T-helper 2 cell treated with Interferon-gamma antibody and Interleukin-4, amounts not matched to agents 100 ng/mL and 5 ng/mL, for 36 hours (primary cell): ENCODE results near the gene TSPAN9. TPM values are rescaled to one million over a fixed set of nuclear protein-coding genes. Genes with fewer than 3 reads are reported as not detected.

Experiments
- intact Hi-C: fragments of 100-400 bp; cut with micrococcal nuclease; formaldehyde crosslinking; loops from one replicate; pipeline ENCODE4 v1.15.1; 2023
- total RNA-seq: library from RNA; stranded (reverse); gene quantifications from 2 replicates; pipeline ENCODE4 v1.2.3, GENCODE V29; 2022

The TSPAN9 gene
- total RNA-seq, 1 donor from 2014 or later, result not detected

GRCh38 chr12:3202734-3203446 is 125.7 kb downstream of the TSPAN9 start:
- intact Hi-C loops, result loop anchor here (1.0 kb wide), 2 partner anchors 68 to 130 kb away; no protein-coding TSS in a partner anchor

DNA sequence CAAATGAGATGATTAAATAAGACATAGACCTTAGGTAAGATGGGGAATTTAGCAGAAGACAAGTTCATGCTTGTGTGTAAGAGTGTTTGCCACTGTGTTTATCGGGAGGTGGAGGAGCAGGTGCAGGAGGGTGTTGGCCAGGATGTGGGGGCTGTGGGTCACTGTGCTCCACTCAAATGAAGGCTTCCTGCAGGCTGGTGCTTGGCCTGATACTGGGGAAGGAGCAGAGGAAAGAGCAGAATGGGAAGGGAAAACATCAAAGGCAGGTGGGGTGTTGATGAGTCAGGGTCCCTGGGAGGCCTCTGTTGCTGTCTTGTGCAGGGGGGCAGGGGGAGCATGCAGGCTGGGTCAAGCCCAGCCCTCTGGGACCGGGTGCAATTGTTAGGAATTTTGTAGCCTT is 126.5 kb downstream of the TSPAN9 start:
- intact Hi-C loops, result loop anchor here (1.0 kb wide), 1 partner anchor 68 kb away; no protein-coding TSS in a partner anchor

GRCh38 chr12:3204143-3204542 is 127.0 kb downstream of the TSPAN9 start:
- intact Hi-C loops, result no loop called here

DNA sequence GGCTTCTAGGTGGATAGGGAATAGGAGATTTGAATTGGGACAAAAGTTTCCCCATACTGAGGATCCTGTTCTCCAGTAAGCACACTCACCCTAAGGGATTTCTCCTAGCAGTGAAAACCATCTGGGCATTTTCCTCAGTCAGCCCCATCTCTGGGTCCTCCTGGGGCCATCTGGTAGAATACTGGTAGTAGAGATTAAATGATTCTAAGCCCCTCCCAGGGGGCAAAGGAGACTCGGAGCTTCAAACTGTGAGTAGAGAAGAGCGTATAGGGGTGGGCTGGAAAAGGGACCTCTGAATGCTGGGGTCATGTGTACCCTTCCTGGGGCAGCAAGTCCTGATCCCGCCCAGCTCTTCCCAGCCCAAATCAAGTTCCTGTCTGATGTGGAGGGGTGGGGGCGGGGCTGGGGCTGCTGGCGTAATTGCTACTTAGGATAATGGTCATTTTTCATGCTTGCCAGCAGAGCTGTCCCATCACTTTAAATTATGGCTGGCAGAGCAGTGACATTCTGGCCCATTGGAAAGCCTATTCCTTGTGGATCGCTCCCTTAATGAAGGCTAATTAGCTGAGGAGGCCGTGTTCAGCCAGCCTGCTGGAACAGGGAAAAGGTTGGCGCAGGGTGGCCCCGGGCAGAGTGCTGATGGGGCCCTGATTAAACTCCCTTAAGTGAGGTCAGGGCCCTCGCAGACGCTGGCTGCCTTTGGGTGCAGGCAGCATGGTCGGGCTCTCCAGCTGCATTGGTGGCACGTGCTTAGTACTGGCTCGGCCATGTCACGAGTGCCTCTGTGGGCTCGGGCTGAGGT is 127.8 kb downstream of the TSPAN9 start:
- intact Hi-C loops, result no loop called here

DNA sequence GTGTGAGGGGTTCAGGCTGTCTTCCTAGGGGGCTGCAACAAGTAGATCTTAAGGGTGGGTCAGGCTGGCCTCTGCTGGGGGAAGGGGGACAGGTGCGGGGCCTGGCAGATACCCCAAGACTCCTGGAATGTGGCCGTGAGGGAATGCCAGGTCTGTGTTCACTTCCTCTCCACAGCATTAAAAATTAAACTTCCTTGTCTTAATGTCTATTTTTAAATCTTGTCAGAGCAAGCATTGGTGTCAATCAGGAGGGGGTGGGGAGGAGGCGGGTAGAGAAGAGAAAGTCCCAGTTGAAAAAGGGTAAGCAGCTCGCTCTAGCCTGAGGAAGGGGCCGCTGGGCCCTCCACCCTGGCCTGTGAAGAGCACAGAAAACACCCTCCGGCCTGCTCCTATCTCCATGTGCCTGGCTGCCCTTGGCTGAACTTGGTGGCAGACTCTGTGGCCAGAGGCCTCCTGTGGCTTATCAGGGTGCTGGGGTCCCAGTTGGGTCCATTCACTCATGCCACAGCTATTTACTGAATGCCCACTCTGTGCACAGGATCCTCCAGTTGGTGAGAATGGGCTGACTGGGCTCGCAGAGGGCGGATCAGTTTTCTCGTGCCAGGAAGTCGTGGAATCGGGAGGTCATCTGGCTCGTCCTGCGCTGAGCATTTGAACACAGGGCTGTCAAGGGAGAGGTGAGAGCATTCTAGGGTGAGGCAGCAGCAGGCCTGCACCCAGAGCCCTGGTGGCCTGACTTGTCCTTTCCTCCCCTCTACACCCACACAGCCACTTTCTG is 128.8 kb downstream of the TSPAN9 start:
- intact Hi-C loops, result no loop called here

DNA sequence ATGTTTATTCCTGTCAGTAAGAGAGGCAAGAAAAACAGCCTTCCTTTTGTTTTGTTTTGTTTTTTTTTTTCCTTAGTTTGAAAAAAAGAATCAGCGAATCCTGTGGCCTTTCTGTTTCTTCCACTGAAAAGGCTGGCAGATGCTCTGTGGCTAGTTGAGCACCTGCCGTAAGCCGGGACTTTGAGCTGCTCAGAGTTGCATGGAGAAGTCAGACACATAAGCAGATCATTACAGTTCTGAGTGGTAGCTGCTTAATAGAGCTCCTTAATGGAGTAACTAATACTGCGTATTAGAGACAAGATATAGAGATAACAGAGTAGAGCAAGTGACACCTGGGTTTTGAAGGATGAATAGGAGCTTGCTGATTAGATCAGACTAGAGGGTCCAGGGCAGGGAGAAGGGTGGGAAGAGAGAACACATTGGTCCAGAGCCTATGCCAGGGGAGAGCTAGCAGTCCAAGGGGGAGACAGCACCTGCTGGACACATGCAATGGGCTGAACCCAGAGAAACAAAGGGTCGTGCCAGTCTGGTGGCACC is 129.4 kb downstream of the TSPAN9 start:
- intact Hi-C loops, result no loop called here

DNA sequence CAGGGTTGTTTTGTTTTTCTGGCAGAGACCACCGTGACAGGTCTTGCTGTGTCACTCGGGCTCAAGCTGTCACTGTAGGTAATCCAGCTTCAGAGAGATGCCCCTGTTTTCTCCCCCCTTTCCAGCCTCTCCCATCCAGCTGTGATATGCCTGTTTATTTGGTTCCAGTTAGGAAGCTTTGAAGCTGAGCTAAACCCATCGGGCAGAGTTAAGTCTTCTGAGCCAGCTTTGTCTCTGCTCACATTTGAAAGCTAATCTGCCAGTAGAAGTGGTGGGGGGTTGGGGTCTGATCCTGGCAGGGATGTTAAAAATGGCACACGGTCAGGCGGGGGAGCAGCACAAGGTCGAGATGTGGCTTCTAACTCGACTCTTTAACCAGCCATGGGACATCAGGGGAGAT is 130.0 kb downstream of the TSPAN9 start:
- intact Hi-C loops, result no loop called here

DNA sequence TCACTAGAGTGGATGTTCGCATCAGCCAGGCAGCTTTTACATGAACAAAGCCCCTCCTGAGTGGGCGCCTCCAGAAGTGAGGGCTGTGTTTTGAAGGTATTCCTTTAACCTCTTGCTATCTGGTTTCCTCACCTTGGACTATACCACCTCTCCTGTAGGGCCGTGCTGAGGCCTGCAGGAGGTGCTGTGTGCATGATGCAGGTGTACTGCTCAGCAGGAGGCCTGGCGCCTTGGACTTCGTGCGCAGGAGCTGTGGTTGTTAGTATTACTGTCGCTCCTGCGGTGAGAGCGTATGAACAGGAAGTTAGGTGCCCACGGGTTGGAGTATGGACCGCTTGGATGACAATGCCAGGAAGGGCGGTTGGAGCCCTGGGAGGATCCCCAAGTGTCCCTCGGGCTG is 130.7 kb downstream of the TSPAN9 start:
- intact Hi-C loops, result no loop called here

DNA sequence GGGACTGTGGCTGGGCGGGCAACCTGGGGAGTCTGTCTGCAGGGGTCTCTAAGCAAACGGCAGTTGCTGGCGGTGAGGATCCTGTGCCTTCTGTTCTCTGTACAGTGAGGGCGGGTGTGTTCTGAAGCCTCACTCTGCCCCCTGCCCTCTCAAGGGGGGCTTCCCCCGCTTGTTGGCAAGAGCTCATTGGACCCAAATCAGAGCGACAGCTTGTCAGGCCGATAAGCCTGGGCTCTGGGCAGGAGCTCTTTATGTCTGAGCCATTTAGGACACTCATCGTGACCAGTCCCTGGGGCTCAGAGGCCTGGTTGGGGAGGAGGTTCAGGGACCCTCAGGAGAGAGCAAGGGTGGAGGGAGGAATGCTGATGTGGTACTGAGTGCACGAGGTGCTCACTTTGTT is 136.0 kb downstream of the TSPAN9 start:
- intact Hi-C loops, result no loop called here

- intact Hi-C loops, result no loop called here
Measured at GRCh38 chr12:3213768-3214167, 136.6 kb downstream of the TSPAN9 start.

DNA sequence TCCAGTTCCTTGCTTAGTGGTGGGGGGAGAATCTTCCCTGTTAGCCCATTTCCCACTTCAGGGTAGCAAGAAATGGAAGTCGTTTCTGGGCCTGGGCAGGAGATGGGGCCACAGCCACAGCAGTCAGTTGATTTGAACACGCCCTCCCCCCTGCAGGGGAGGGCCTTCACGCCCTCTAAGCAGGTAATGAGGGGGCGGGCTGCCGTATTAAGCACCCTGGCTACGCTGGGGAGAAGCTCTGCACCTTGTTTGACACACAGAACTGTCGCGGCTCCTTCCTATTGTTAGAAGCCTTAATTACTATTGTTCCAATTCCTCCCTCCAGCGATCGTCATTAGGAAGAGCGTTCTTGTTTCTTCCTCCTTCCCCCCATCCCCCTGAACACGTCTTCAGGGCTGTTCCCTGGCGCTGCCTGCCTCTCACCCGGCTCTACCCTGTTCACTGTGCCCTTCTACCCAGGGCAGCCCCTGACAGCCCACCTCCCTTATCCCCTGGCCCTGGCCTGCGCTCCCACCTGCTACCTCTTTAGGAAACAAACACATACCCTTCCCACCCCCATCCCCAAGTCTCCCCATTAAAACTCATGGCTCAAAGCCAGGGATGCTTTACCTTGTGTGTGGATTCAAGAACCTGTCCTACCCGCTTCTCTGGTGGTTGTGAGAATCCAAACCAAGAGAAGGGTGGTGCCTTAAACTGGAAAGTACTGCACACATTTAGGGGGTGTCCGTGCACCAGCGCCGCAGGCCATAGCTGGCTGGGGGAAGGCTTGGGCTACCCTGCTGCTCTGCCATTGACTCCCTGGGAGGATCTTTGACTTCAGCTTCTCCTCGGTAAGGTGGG is 137.6 kb downstream of the TSPAN9 start:
- intact Hi-C loops, result no loop called here

GRCh38 chr12:3215410-3215975 is 138.3 kb downstream of the TSPAN9 start:
- intact Hi-C loops, result no loop called here

GRCh38 chr12:3216097-3216496 is 138.9 kb downstream of the TSPAN9 start:
- intact Hi-C loops, result no loop called here

DNA sequence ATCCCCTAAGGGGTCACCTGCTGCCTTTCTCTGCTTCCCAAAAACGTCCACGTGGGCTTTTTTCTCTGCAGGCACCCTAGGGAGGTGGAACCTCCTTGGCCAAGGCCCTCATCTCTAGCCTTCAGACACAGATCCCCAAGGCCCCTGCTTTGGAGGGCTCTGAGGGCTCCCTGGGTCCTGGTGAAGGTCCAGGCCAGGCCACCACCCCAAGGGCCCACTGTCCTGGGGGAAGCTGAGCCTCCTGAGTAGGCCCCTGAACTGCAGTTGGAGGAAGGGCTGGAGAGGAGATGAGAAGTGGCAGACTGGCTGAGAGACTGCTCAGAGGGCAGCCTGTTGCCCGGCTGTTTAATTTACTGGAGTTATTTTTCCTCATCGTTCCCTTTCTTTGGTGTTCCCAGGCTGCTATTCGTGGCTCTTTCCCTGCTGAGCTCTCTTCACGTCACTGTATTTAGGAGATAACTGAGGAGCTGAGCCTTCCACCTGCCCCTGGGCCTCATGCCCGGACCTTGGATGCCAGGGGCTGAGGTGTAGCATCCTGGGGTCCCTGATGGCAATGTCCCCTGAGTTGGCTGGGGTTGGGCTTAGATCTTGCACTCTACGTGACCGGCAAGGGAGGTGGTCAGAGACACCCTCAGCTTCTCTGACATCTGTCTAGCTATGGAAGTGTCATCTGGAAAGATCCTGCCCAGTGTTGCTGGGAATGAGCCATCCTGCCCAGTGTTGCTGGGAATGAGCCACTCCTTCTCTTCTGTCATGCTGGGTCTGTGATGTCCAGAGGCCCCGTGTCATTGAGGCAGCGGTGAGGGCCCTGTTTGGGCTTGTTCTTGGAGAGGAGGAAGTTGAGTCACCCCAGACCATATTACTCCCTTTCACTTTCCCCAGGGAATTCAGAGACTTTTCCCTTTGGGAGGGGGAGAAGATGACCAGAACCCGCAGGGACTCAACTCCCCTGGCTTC is 139.8 kb downstream of the TSPAN9 start:
- intact Hi-C loops, result no loop called here

DNA sequence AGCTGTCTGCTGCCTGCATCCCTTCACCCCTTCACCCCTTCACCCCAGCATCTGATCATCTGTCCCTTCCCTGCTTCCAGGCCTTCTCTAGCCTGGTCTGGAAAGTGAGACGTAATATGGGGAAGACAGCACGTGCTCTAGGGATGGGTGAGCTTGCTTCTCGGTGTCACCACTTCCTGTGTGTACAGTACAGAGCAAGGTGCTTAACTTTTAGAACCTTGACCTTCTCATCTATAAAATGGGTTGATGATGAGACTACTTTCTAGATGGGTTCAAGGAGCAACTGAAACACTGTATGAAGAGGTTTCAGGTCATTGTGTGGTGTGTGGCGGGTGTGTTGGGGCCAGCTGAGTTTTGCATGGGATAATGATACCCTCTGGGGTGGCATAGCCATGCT is 140.5 kb downstream of the TSPAN9 start:
- intact Hi-C loops, result no loop called here

- intact Hi-C loops, result no loop called here
Measured at GRCh38 chr12:3218228-3219171, 141.3 kb downstream of the TSPAN9 start.

DNA sequence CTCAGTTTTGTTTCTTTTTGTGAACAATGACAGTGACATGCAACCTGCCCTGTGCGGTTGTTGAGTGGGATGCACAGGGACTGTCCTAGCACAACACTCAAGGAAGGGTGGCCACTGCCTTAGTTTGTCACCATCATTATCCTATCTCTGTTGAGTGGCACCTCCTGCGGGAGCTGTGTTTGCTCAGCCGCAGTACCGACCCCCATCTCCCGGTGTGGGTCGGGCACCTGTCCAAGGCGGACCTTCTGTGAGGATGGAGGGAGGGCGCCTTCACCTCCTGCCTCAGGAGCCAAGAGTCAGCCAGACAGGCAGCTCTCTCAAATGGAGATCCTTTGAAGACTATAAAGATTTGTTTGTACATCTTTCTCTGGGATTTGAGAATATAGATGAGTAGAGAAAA is 142.1 kb downstream of the TSPAN9 start:
- intact Hi-C loops, result no loop called here
